ENCODE measurements around the gene MKI67. TPM values are rescaled to one million over a fixed set of nuclear protein-coding genes. Genes with fewer than 3 reads are reported as not detected.

Gene MKI67
- total RNA-seq, 5 donors from 2014 or later (not counting 1 experiment from before 2014, with no cell fraction given) = 0.70 to 8.6 (median 1.8) TPM

- ATAC-seq (replicated peaks in 1 of 4) (no peak), DNase-seq (no peak)
- H3K36me3 Mint-ChIP-seq = peaks cover 56% of the 10 kb centered on the region
- Histone ChIP-seq H3K4me3 (ENCODE audit: control insufficient read depth in 1 of 2, extremely low read depth in 1 of 2, low read length in 1 of 2) (no peak overlapping the region), H3K4me1 (ENCODE audit: control insufficient read depth in 1 of 2, extremely low read depth in 1 of 2, insufficient read depth in 2 of 2, low read length in 2 of 2) (peaks cover 2 to 9% of the 10 kb centered on the region in 2 experiments), H3K36me3 (ENCODE audit: control insufficient read depth in 2 of 2, extremely low read depth in 1 of 2, insufficient read depth in 1 of 2, low read length in 1 of 2) (peaks cover 29 to 91% of the 10 kb centered on the region in 2 donors), H3K9me3 (no peaks in the 10 kb centered on the region), H3K27ac (ENCODE audit: low read length) (no peak overlapping the region), H3K27me3 (replicated peaks in 1 of 2; ENCODE audit: control insufficient read depth in 2 of 2, extremely low read depth in 1 of 2, insufficient read depth in 2 of 2, low read length in 1 of 2) (no peaks in the 10 kb centered on the region)
- peaks cover 0 to 21% (median 8%) of the 10 kb centered on the region in 3 donors for H3K4me1 Mint-ChIP-seq
- H3K9me3 Mint-ChIP-seq = no peaks in the 10 kb centered on the region
- POLR2A ChIA-PET = interaction anchor here (0.6 kb wide), 2 partner anchors 25 to 27 kb away, joined by 3 to 5 read pairs; no protein-coding TSS in a partner anchor
- H3K27me3 Mint-ChIP-seq = no peaks in the 10 kb centered on the region
- CTCF ChIA-PET = interaction anchor here in 1 of 2 donors (0.7 to 1.5 kb wide), 3 partner anchors 38 to 784 kb away, joined by 3 to 5 read pairs (median 5); no protein-coding TSS in a partner anchor
- no CpG with 5 or more reads among the region's 2 CpGs for WGBS (ENCODE audit: insufficient coverage)
- no peak overlapping the region for H3K4me3 Mint-ChIP-seq
- H3K27ac Mint-ChIP-seq = peak overlapping the region in 1 of 2 donors; percentile 49
These were observed 52.3 kb downstream of the MKI67 start for GRCh38 chr10:128073890-128074289.

GRCh38 chr10:128072941-128073645, 53.1 kb downstream of the MKI67 start:
- Histone ChIP-seq H3K4me3 (ENCODE audit: control insufficient read depth in 1 of 2, extremely low read depth in 1 of 2, low read length in 1 of 2) (no peak overlapping the region), H3K9me3 (no peaks in the 10 kb centered on the region), H3K4me1 (ENCODE audit: control insufficient read depth in 1 of 2, extremely low read depth in 1 of 2, insufficient read depth in 2 of 2, low read length in 2 of 2) (peaks cover 2 to 14% of the 10 kb centered on the region in 2 experiments), H3K27ac (ENCODE audit: low read length) (no peak overlapping the region), H3K36me3 (ENCODE audit: control insufficient read depth in 2 of 2, extremely low read depth in 1 of 2, insufficient read depth in 1 of 2, low read length in 1 of 2) (peaks cover 23 to 92% of the 10 kb centered on the region in 2 donors), H3K27me3 (replicated peaks in 1 of 2; ENCODE audit: control insufficient read depth in 2 of 2, extremely low read depth in 1 of 2, insufficient read depth in 2 of 2, low read length in 1 of 2) (no peaks in the 10 kb centered on the region)
- DNase-seq = peak in 1 of 35 experiments; percentile 6
- no peaks in the 10 kb centered on the region for H3K9me3 Mint-ChIP-seq
- WGBS (ENCODE audit: insufficient coverage) = 96% methylated on average over 9 of the region's 14 CpGs
- peaks cover 0 to 21% (median 8%) of the 10 kb centered on the region in 3 donors for H3K4me1 Mint-ChIP-seq
- ChIA-PET POLR2A (interaction anchor here in 1 of 2 donors (0.6 kb wide), 1 partner anchor 26 kb away, joined by 3 read pairs; no protein-coding TSS in a partner anchor), CTCF (interaction anchor here in 1 of 2 donors (0.6 to 2.6 kb wide), 2 partner anchors 37 to 51 kb away, joined by 3 to 15 read pairs; no protein-coding TSS in a partner anchor)
- H3K27me3 Mint-ChIP-seq = no peaks in the 10 kb centered on the region
- H3K27ac Mint-ChIP-seq = no peak overlapping the region
- ATAC-seq (replicated peaks in 1 of 4) = no peak
- peaks cover 56% of the 10 kb centered on the region for H3K36me3 Mint-ChIP-seq
- H3K4me3 Mint-ChIP-seq = no peak overlapping the region

GRCh38 chr10:128072046-128072445, 54.2 kb downstream of the MKI67 start:
- POLR2A ChIA-PET = interaction anchor here in 1 of 2 donors (0.7 kb wide), 1 partner anchor 73 kb away, joined by 10 read pairs; no protein-coding TSS in a partner anchor
- no peak overlapping the region for H3K27ac ChIP-seq (ENCODE audit: low read length)
- H3K36me3 Mint-ChIP-seq = peaks cover 60% of the 10 kb centered on the region

GRCh38 chr10:128071417-128071782, 54.8 kb downstream of the MKI67 start:
- Mint-ChIP-seq H3K27ac (no peak overlapping the region), H3K36me3 (peaks cover 62% of the 10 kb centered on the region), H3K4me1 (peaks cover 13 to 32% (median 18%) of the 10 kb centered on the region in 3 donors), H3K4me3 (no peak overlapping the region), H3K27me3 (no peaks in the 10 kb centered on the region), H3K9me3 (no peaks in the 10 kb centered on the region)
- POLR2A ChIA-PET = no interaction called here
- 91% methylated on average over 4 of the region's 9 CpGs for WGBS (ENCODE audit: insufficient coverage)
- no peak overlapping the region for H3K27ac ChIP-seq (ENCODE audit: low read length)
- H3K9me3 ChIP-seq = no peaks in the 10 kb centered on the region
- no peak overlapping the region for H3K4me3 ChIP-seq (ENCODE audit: control insufficient read depth in 1 of 2, extremely low read depth in 1 of 2, low read length in 1 of 2)
- CTCF ChIA-PET = interaction anchor here (1.0 to 3.0 kb wide), 3 partner anchors 10 to 37 kb away, joined by 3 to 89 read pairs (median 15); no protein-coding TSS in a partner anchor
- H3K4me1 ChIP-seq (ENCODE audit: control insufficient read depth in 1 of 2, extremely low read depth in 1 of 2, insufficient read depth in 2 of 2, low read length in 2 of 2) = peaks cover 2 to 29% of the 10 kb centered on the region in 2 experiments
- no peak for DNase-seq
- H3K36me3 ChIP-seq (ENCODE audit: control insufficient read depth in 2 of 2, extremely low read depth in 1 of 2, insufficient read depth in 1 of 2, low read length in 1 of 2) = peaks cover 36 to 92% of the 10 kb centered on the region in 2 donors
- no peak for ATAC-seq (replicated peaks in 1 of 4)
- H3K27me3 ChIP-seq (replicated peaks in 1 of 2; ENCODE audit: control insufficient read depth in 2 of 2, extremely low read depth in 1 of 2, insufficient read depth in 2 of 2, low read length in 1 of 2) = no peaks in the 10 kb centered on the region

More at GRCh38 chr10:128072046-128072445, 54.2 kb downstream of the MKI67 start:
- CTCF ChIA-PET = interaction anchor here in 1 of 2 donors (2.6 kb wide), 1 partner anchor 36 kb away, joined by 15 read pairs; no protein-coding TSS in a partner anchor
- no peak overlapping the region for H3K27ac Mint-ChIP-seq
- H3K4me3 Mint-ChIP-seq = no peak overlapping the region
- H3K27me3 Mint-ChIP-seq = no peaks in the 10 kb centered on the region
- peaks cover 2 to 24% of the 10 kb centered on the region in 2 experiments for H3K4me1 ChIP-seq (ENCODE audit: control insufficient read depth in 1 of 2, extremely low read depth in 1 of 2, insufficient read depth in 2 of 2, low read length in 2 of 2)
- peaks cover 30 to 92% of the 10 kb centered on the region in 2 donors for H3K36me3 ChIP-seq (ENCODE audit: control insufficient read depth in 2 of 2, extremely low read depth in 1 of 2, insufficient read depth in 1 of 2, low read length in 1 of 2)
- H3K4me1 Mint-ChIP-seq = peaks cover 6 to 26% (median 12%) of the 10 kb centered on the region in 3 donors
- H3K9me3 Mint-ChIP-seq = no peaks in the 10 kb centered on the region
- WGBS (ENCODE audit: insufficient coverage) = 90% methylated on average over 4 of the region's 6 CpGs
- H3K4me3 ChIP-seq (ENCODE audit: control insufficient read depth in 1 of 2, extremely low read depth in 1 of 2, low read length in 1 of 2) = no peak overlapping the region
- no peaks in the 10 kb centered on the region for H3K9me3 ChIP-seq
- H3K27me3 ChIP-seq (replicated peaks in 1 of 2; ENCODE audit: control insufficient read depth in 2 of 2, extremely low read depth in 1 of 2, insufficient read depth in 2 of 2, low read length in 1 of 2) = no peaks in the 10 kb centered on the region
- no peak for ATAC-seq (replicated peaks in 1 of 4)
- DNase-seq = no peak

GRCh38 chr10:128070721-128071416, 55.4 kb downstream of the MKI67 start:
- peaks cover 40 to 92% of the 10 kb centered on the region in 2 donors for H3K36me3 ChIP-seq (ENCODE audit: control insufficient read depth in 2 of 2, extremely low read depth in 1 of 2, insufficient read depth in 1 of 2, low read length in 1 of 2)
- 94% methylated on average over 13 of the region's 17 CpGs for WGBS (ENCODE audit: insufficient coverage)
- POLR2A ChIA-PET = no interaction called here
- H3K27ac ChIP-seq (ENCODE audit: low read length) = no peak overlapping the region
- ATAC-seq (replicated peaks in 1 of 4) (no peak), DNase-seq (no peak)
- Mint-ChIP-seq H3K27me3 (no peaks in the 10 kb centered on the region), H3K4me3 (no peak overlapping the region), H3K9me3 (no peaks in the 10 kb centered on the region), H3K36me3 (peaks cover 61% of the 10 kb centered on the region), H3K27ac (no peak overlapping the region), H3K4me1 (peaks cover 18 to 37% (median 24%) of the 10 kb centered on the region in 3 donors)
- H3K4me3 ChIP-seq (ENCODE audit: control insufficient read depth in 1 of 2, extremely low read depth in 1 of 2, low read length in 1 of 2) = no peak overlapping the region
- H3K9me3 ChIP-seq = no peaks in the 10 kb centered on the region
- peaks cover 2 to 34% of the 10 kb centered on the region in 2 experiments for H3K4me1 ChIP-seq (ENCODE audit: control insufficient read depth in 1 of 2, extremely low read depth in 1 of 2, insufficient read depth in 2 of 2, low read length in 2 of 2)
- no peaks in the 10 kb centered on the region for H3K27me3 ChIP-seq (replicated peaks in 1 of 2; ENCODE audit: control insufficient read depth in 2 of 2, extremely low read depth in 1 of 2, insufficient read depth in 2 of 2, low read length in 1 of 2)
- CTCF ChIA-PET = interaction anchor here (1.0 to 3.0 kb wide), 5 partner anchors 9 to 165 kb away, joined by 3 to 89 read pairs (median 15); partner anchors contain the start of gene PTPRE (in 1 of the 2)

GRCh38 chr10:128070161-128070560, 56.1 kb downstream of the MKI67 start:
- Mint-ChIP-seq H3K9me3 (no peaks in the 10 kb centered on the region), H3K4me1 (peaks cover 25 to 44% (median 31%) of the 10 kb centered on the region in 3 donors), H3K27me3 (no peaks in the 10 kb centered on the region), H3K36me3 (peaks cover 58% of the 10 kb centered on the region), H3K27ac (no peak overlapping the region), H3K4me3 (no peak overlapping the region)
- H3K36me3 ChIP-seq (ENCODE audit: control insufficient read depth in 2 of 2, extremely low read depth in 1 of 2, insufficient read depth in 1 of 2, low read length in 1 of 2) = peaks cover 40 to 95% of the 10 kb centered on the region in 2 donors
- 100% methylated on average over 3 of the region's 10 CpGs for WGBS (ENCODE audit: insufficient coverage)
- ATAC-seq (replicated peaks in 1 of 4) (no peak), DNase-seq (no peak)
- no peak overlapping the region for H3K4me3 ChIP-seq (ENCODE audit: control insufficient read depth in 1 of 2, extremely low read depth in 1 of 2, low read length in 1 of 2)
- ChIA-PET CTCF (interaction anchor here (0.7 to 3.0 kb wide), 5 partner anchors 10 to 164 kb away, joined by 3 to 89 read pairs (median 15); partner anchors contain the start of gene PTPRE (in 1 of the 2)), POLR2A (no interaction called here)
- peaks cover 9 to 41% of the 10 kb centered on the region in 2 experiments for H3K4me1 ChIP-seq (ENCODE audit: control insufficient read depth in 1 of 2, extremely low read depth in 1 of 2, insufficient read depth in 2 of 2, low read length in 2 of 2)
- no peak overlapping the region for H3K27ac ChIP-seq (ENCODE audit: low read length)
- no peaks in the 10 kb centered on the region for H3K27me3 ChIP-seq (replicated peaks in 1 of 2; ENCODE audit: control insufficient read depth in 2 of 2, extremely low read depth in 1 of 2, insufficient read depth in 2 of 2, low read length in 1 of 2)
- H3K9me3 ChIP-seq = no peaks in the 10 kb centered on the region

All from T-cell (primary cell).